Neural crest cell (in vitro differentiated cells): ENCODE measurements around the gene PSMG4. TPM values are rescaled to one million over a fixed set of nuclear protein-coding genes. Genes with fewer than 3 reads are reported as not detected.

Experiments
- DNase-seq: peaks from one replicate; pipeline ENCODE4 v3.0.0; 2021; ENCODE audit warnings: low read depth, mixed read lengths, low spot score
- H3K27ac Mint-ChIP-seq: one replicate; pipeline ENCODE4 v1.8.0; 2021; ENCODE audit warnings: mild to moderate bottlenecking, mixed read lengths; ENCODE audit not compliant: unreplicated experiment
- H3K27me3 Mint-ChIP-seq: 2 replicates; pipeline ENCODE4 v1.8.0; 2021; ENCODE audit warnings: low read depth, mild to moderate bottlenecking, mixed read lengths
- H3K36me3 Mint-ChIP-seq: 2 replicates; pipeline ENCODE4 v1.8.0; 2021; ENCODE audit warnings: low read depth, mild to moderate bottlenecking, mixed read lengths
- H3K4me1 Mint-ChIP-seq: 2 replicates; pipeline ENCODE4 v1.8.0; 2021; ENCODE audit warnings: mixed read lengths
- H3K4me3 Mint-ChIP-seq: one replicate; pipeline ENCODE4 v1.8.0; 2021; ENCODE audit warnings: mild to moderate bottlenecking, mixed read lengths
- H3K9me3 Mint-ChIP-seq: 2 replicates; pipeline ENCODE4 v1.8.0; 2021; ENCODE audit warnings: mixed read lengths
- total RNA-seq: library from RNA; stranded (reverse); gene quantifications from 2 replicates; pipeline ENCODE4 v1.2.1, GENCODE V29; 2021
- TF ChIP-seq, protein P1 (sequence below): fragments of 200-600 bp; sonication (generic); conservative IDR thresholded peaks from 2 replicates; pipeline ENCODE4 v1.5.0; 2021; ENCODE audit warnings: antibody characterized with exemption, mild to moderate bottlenecking

PSMG4 gene
- total RNA-seq, 1 donor from 2014 or later = 27.9 TPM

DNA sequence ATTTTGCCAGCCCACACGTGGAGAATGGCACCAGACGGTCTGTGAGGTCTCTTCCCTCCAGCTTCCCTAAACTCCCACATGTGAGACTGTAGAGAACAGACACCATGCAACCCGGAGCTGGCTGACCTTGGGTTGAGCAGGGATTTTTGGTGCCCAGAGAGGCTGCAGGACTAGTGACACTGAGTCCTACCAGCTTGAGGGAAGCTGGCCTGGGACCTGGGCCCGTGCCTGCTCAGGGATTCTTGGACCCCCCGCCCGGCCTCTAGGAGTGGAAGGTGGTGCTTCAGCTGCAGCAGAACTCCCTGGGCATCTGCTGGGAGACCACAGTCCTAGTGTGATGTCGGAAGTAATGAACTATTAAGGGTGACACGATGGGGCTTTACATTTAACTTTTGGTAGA is 3.2 kb downstream of the PSMG4 start:
- Mint-ChIP-seq H3K4me3 (peak overlapping the region; percentile 68), H3K4me1 (peaks cover 35% of the 10 kb centered on the region), H3K27ac (no peak overlapping the region), H3K27me3 (no peaks in the 10 kb centered on the region), H3K36me3 (no peaks in the 10 kb centered on the region), H3K9me3 (no peaks in the 10 kb centered on the region)
- DNase-seq = no peak
- TF ChIP-seq, protein P1, sequence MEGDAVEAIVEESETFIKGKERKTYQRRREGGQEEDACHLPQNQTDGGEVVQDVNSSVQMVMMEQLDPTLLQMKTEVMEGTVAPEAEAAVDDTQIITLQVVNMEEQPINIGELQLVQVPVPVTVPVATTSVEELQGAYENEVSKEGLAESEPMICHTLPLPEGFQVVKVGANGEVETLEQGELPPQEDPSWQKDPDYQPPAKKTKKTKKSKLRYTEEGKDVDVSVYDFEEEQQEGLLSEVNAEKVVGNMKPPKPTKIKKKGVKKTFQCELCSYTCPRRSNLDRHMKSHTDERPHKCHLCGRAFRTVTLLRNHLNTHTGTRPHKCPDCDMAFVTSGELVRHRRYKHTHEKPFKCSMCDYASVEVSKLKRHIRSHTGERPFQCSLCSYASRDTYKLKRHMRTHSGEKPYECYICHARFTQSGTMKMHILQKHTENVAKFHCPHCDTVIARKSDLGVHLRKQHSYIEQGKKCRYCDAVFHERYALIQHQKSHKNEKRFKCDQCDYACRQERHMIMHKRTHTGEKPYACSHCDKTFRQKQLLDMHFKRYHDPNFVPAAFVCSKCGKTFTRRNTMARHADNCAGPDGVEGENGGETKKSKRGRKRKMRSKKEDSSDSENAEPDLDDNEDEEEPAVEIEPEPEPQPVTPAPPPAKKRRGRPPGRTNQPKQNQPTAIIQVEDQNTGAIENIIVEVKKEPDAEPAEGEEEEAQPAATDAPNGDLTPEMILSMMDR = no peak

- TF ChIP-seq, protein P1 = no peak
- no peak for DNase-seq
- peak overlapping the region; percentile 61 for H3K4me3 Mint-ChIP-seq
- no peaks in the 10 kb centered on the region for H3K27me3 Mint-ChIP-seq
- H3K27ac Mint-ChIP-seq = no peak overlapping the region
- H3K4me1 Mint-ChIP-seq = peaks cover 35% of the 10 kb centered on the region
- H3K36me3 Mint-ChIP-seq = no peaks in the 10 kb centered on the region
- no peaks in the 10 kb centered on the region for H3K9me3 Mint-ChIP-seq
These were observed 4.3 kb downstream of the PSMG4 start for GRCh38 chr6:3263096-3263495.

GRCh38 chr6:3264356-3264755 is 5.6 kb downstream of the PSMG4 start:
- Mint-ChIP-seq H3K36me3 (peaks cover 4% of the 10 kb centered on the region), H3K4me1 (peaks cover 33% of the 10 kb centered on the region), H3K27me3 (no peaks in the 10 kb centered on the region), H3K4me3 (no peak overlapping the region), H3K27ac (no peak overlapping the region), H3K9me3 (no peaks in the 10 kb centered on the region)
- no peak for DNase-seq
- TF ChIP-seq, protein P1 = no peak

DNA sequence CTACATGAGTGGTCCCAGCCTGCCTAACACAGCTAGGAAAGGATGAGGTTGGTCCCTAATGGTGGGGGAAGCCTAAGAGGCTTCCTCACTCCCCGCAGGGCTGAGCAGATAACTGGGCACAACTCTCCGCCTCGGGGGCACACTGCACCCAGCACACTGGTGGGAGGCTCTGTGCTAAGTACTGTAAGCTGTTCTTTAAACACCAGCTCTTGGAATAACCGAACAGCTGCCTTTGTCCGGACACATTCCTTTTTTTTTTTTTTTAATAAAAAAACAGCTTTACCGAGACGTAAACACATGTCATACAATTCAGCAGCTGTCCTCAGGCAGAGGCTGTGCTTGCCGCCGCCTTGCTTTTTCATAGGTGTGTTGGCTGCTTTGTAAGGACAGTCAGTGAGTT is 6.9 kb downstream of the PSMG4 start:
- Mint-ChIP-seq H3K27me3 (no peaks in the 10 kb centered on the region), H3K9me3 (no peaks in the 10 kb centered on the region), H3K27ac (no peak overlapping the region), H3K4me1 (peaks cover 22% of the 10 kb centered on the region), H3K4me3 (no peak overlapping the region), H3K36me3 (peaks cover 9% of the 10 kb centered on the region)
- no peak for DNase-seq
- TF ChIP-seq, protein P1 = no peak

GRCh38 chr6:3266170-3266569 is 7.4 kb downstream of the PSMG4 start:
- Mint-ChIP-seq H3K36me3 (peaks cover 11% of the 10 kb centered on the region), H3K9me3 (no peaks in the 10 kb centered on the region), H3K27me3 (no peaks in the 10 kb centered on the region), H3K4me1 (peaks cover 17% of the 10 kb centered on the region), H3K27ac (no peak overlapping the region), H3K4me3 (no peak overlapping the region)
- no peak for DNase-seq
- TF ChIP-seq, protein P1 = no peak

DNA sequence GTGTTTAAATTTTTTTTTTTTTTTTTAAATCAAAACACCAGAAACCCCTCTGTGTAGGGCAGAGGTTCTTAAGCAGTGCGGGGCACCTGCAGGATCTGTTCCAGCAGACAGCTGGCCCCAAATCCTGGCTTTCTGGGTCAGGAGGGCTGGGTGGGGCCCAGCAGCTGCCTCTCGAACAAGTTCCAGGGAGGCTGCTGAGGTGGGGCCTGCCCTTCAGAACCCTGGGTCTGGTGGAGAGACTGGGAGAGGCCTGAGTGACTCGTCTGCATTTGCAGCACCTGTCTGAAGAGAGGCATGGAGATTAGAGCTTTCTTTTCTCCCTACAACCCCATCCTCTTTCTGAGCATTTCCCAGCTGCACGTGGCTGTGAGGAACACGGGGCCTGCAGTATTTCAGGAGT is 8.4 kb downstream of the PSMG4 start:
- Mint-ChIP-seq H3K36me3 (peaks cover 16% of the 10 kb centered on the region), H3K27ac (no peak overlapping the region)
- TF ChIP-seq, protein P1 = no peak

More for the DNA sequence above, 8.4 kb downstream of the PSMG4 start:
- Mint-ChIP-seq H3K4me1 (peaks cover 9% of the 10 kb centered on the region), H3K27me3 (no peaks in the 10 kb centered on the region), H3K4me3 (no peak overlapping the region), H3K9me3 (no peaks in the 10 kb centered on the region)
- no peak for DNase-seq
